GM21825 (cell line): ENCODE results near the gene SEMA5B.

Experiments
- ATAC-seq: cut with Tn5 transposase; IDR thresholded peaks from one replicate; pipeline ENCODE4 v1.9.1; 2021; ENCODE audit warnings: mild to moderate bottlenecking, moderate library complexity; ENCODE audit not compliant: unreplicated experiment

The SEMA5B gene

GRCh38 chr3:122947196-122947595 is 80.4 kb downstream of the SEMA5B start:
- no peak for ATAC-seq

- no peak for ATAC-seq
Measured at GRCh38 chr3:122946185-122946584, 81.4 kb downstream of the SEMA5B start.

GRCh38 chr3:122945230-122945629 is 82.3 kb downstream of the SEMA5B start:
- no peak for ATAC-seq

- no peak for ATAC-seq
Measured at GRCh38 chr3:122944671-122945161, 82.8 kb downstream of the SEMA5B start.

GRCh38 chr3:122943828-122944190 is 83.8 kb downstream of the SEMA5B start:
- ATAC-seq = no peak

GRCh38 chr3:122942937-122943827 is 84.4 kb downstream of the SEMA5B start:
- ATAC-seq = no peak

GRCh38 chr3:122942239-122942638 is 85.3 kb downstream of the SEMA5B start:
- no peak for ATAC-seq

GRCh38 chr3:122941228-122942206 is 86.0 kb downstream of the SEMA5B start:
- no peak for ATAC-seq

GRCh38 chr3:122940628-122941086 is 86.9 kb downstream of the SEMA5B start:
- ATAC-seq = no peak

- no peak for ATAC-seq
Measured at GRCh38 chr3:122938783-122939425, 88.7 kb downstream of the SEMA5B start.

GRCh38 chr3:122937745-122938144 is 89.8 kb downstream of the SEMA5B start:
- no peak for ATAC-seq

- no peak for ATAC-seq
Measured at GRCh38 chr3:122936986-122937385, 90.6 kb downstream of the SEMA5B start.

GRCh38 chr3:122936335-122936734 is 91.2 kb downstream of the SEMA5B start:
- ATAC-seq = no peak

GRCh38 chr3:122934251-122934650 is 93.3 kb downstream of the SEMA5B start:
- no peak for ATAC-seq

- no peak for ATAC-seq
Measured at GRCh38 chr3:122932251-122932967, 95.2 kb downstream of the SEMA5B start.

- no peak for ATAC-seq
Measured at GRCh38 chr3:122931636-122932035, 95.9 kb downstream of the SEMA5B start.

- no peak for ATAC-seq
Measured at GRCh38 chr3:122930063-122930997, 97.2 kb downstream of the SEMA5B start.

- ATAC-seq = no peak
Measured at GRCh38 chr3:122929188-122930062, 98.1 kb downstream of the SEMA5B start.
